Measurements from ENCODE around the gene MEOX2. TPM values are rescaled to one million over a fixed set of nuclear protein-coding genes. Genes with fewer than 3 reads are reported as not detected.

MEOX2 gene
- total and polyA plus RNA-seq, 2 donors from 2014 or later, result 1.2 TPM; not detected in 1

- no peak for DNase-seq
- H3K27me3 ChIP-seq (ENCODE audit: control insufficient read depth, insufficient read depth, low read length), result no peaks in the 10 kb centered on the region
- H3K4me1 ChIP-seq (ENCODE audit: control insufficient read depth in 2 of 3, insufficient read depth in 2 of 3, low read depth in 1 of 3, low read length in 3 of 3), result no peaks in the 10 kb centered on the region
- H3K9me3 ChIP-seq (ENCODE audit: control insufficient read depth in 2 of 3, insufficient read depth in 1 of 3, low read length in 3 of 3), result no peaks in the 10 kb centered on the region
- no peak overlapping the region for H3K27ac ChIP-seq (ENCODE audit: low read depth in 2 of 2, low read length in 2 of 2)
- FAIRE-seq, result no peak
- H3K4me3 ChIP-seq (ENCODE audit: low read length in 3 of 3), result no peak overlapping the region
- H3K9ac ChIP-seq (ENCODE audit: low read length in 3 of 3), result no peak overlapping the region
- TF ChIP-seq CTCF (IDR thresholded peaks at IDR 0.05; ENCODE audit: borderline replicate concordance, extremely low read depth, insufficient read depth), result no peak
- no peaks in the 10 kb centered on the region for H3K36me3 ChIP-seq (ENCODE audit: control insufficient read depth in 2 of 3, insufficient read depth in 3 of 3, low read length in 3 of 3)
- intact Hi-C loops (cut with DNase I), result no loop called here
Observed at GRCh38 chr7:15652776-15653290, 33.6 kb downstream of the MEOX2 start.

- Histone ChIP-seq H3K27ac (ENCODE audit: low read depth in 2 of 2, low read length in 2 of 2) (no peak overlapping the region), H3K4me3 (ENCODE audit: low read length in 3 of 3) (no peak overlapping the region), H3K9ac (ENCODE audit: low read length in 3 of 3) (no peak overlapping the region), H3K4me1 (ENCODE audit: control insufficient read depth in 2 of 3, insufficient read depth in 2 of 3, low read depth in 1 of 3, low read length in 3 of 3) (no peaks in the 10 kb centered on the region), H3K27me3 (ENCODE audit: control insufficient read depth, insufficient read depth, low read length) (no peaks in the 10 kb centered on the region), H3K9me3 (ENCODE audit: control insufficient read depth in 2 of 3, insufficient read depth in 1 of 3, low read length in 3 of 3) (no peaks in the 10 kb centered on the region), H3K36me3 (ENCODE audit: control insufficient read depth in 2 of 3, insufficient read depth in 3 of 3, low read length in 3 of 3) (no peaks in the 10 kb centered on the region)
- TF ChIP-seq CTCF (IDR thresholded peaks at IDR 0.05; ENCODE audit: borderline replicate concordance, extremely low read depth, insufficient read depth), result no peak
- intact Hi-C loops (cut with DNase I), result no loop called here
- DNase-seq, result no peak
- FAIRE-seq, result no peak
Observed at GRCh38 chr7:15651693-15652092, 34.8 kb downstream of the MEOX2 start.

DNA sequence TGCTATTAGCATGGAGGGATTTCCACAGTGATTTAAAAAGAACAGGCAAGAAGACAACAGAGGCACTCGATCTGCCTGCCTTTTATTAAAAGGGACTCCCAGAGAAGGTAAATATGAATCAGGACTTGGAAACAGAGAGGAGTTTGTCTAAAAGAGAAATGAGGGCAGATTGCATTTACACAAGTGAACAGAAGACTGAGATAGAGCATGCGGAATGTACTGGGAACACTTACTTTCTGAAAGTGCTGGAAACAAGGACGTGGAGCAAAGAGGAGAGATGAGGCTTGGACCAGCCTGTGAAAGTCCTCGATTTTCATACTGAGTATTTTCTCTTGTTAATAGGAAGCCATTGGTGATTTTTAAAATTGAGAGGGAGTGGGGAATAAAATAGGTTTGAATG, 35.7 kb downstream of the MEOX2 start:
- no peak for FAIRE-seq
- intact Hi-C loops (cut with DNase I), result no loop called here
- H3K36me3 ChIP-seq (ENCODE audit: control insufficient read depth in 2 of 3, insufficient read depth in 3 of 3, low read length in 3 of 3), result no peaks in the 10 kb centered on the region
- H3K4me1 ChIP-seq (ENCODE audit: control insufficient read depth in 2 of 3, insufficient read depth in 2 of 3, low read depth in 1 of 3, low read length in 3 of 3), result no peaks in the 10 kb centered on the region
- no peak for DNase-seq
- H3K27ac ChIP-seq (ENCODE audit: low read depth in 2 of 2, low read length in 2 of 2), result no peak overlapping the region
- no peaks in the 10 kb centered on the region for H3K9me3 ChIP-seq (ENCODE audit: control insufficient read depth in 2 of 3, insufficient read depth in 1 of 3, low read length in 3 of 3)
- no peak for TF ChIP-seq CTCF (IDR thresholded peaks at IDR 0.05; ENCODE audit: borderline replicate concordance, extremely low read depth, insufficient read depth)
- H3K4me3 ChIP-seq (ENCODE audit: low read length in 3 of 3), result no peak overlapping the region
- no peaks in the 10 kb centered on the region for H3K27me3 ChIP-seq (ENCODE audit: control insufficient read depth, insufficient read depth, low read length)
- H3K9ac ChIP-seq (ENCODE audit: low read length in 3 of 3), result no peak overlapping the region

- Histone ChIP-seq H3K4me3 (ENCODE audit: low read length in 3 of 3) (no peak overlapping the region), H3K4me1 (ENCODE audit: control insufficient read depth in 2 of 3, insufficient read depth in 2 of 3, low read depth in 1 of 3, low read length in 3 of 3) (no peaks in the 10 kb centered on the region), H3K27ac (ENCODE audit: low read depth in 2 of 2, low read length in 2 of 2) (no peak overlapping the region), H3K36me3 (ENCODE audit: control insufficient read depth in 2 of 3, insufficient read depth in 3 of 3, low read length in 3 of 3) (no peaks in the 10 kb centered on the region), H3K27me3 (ENCODE audit: control insufficient read depth, insufficient read depth, low read length) (no peaks in the 10 kb centered on the region), H3K9me3 (ENCODE audit: control insufficient read depth in 2 of 3, insufficient read depth in 1 of 3, low read length in 3 of 3) (no peaks in the 10 kb centered on the region), H3K9ac (ENCODE audit: low read length in 3 of 3) (no peak overlapping the region)
- intact Hi-C loops (cut with DNase I), result no loop called here
- DNase-seq, result peak in 3 of 5 donors; percentile 19 to 80 (median 69)
- no peak for FAIRE-seq
- no peak for TF ChIP-seq CTCF (IDR thresholded peaks at IDR 0.05; ENCODE audit: borderline replicate concordance, extremely low read depth, insufficient read depth)
Observed at GRCh38 chr7:15648461-15648961, 38.0 kb downstream of the MEOX2 start.

Data from kidney (tissue), 14 donors.